Dedifferentiated amniotic fluid mesenchymal stem cell (primary cell): ENCODE results near the gene SEBOX.
A peak's percentile ranks its signal among the peaks of the same experiment; 100 is the strongest.

Experiments used
- DNase-seq: peaks from one replicate; pipeline ENCODE4 v3.0.0-alpha.2; 2016; ENCODE audit errors: extremely low spot score

Gene SEBOX

DNA sequence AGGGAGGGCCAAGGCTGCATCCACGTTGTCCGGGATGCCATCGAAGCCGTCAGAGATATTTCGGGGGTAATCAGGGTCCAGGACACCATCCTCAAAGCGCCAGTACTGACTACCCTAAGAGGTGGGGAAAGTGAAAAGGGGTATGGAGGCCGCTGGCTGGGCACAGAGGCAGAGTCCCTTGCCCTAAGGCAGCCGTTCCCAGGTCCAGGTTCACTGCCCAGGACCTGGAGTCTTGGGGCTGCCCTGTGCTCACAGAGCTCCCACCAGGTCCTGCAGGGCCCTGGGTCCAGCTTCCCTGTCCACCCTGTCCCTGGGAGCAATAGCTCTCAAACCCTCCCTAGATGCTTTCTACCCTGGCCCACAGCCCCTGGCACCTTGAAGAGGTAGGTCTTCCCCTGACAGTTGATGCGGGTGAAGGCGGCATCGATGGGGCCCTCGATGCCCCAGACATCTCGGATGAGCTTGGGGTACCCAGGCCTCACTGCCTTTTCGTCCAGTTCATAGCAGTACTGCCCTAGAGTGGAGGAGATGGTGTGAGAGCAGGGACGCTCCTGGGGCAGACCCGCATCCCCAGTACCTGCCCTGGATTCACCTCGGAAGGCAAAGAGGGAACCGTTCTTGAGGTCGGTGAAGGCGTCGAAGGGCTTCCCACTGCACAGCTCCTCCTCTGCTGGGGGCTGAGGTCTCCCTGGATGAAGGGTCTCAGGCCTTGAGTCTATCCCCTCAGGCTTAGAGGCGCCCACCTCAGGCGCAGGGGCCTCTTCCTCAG lies 4.1 kb upstream of the SEBOX start:
- no peak for DNase-seq

DNA sequence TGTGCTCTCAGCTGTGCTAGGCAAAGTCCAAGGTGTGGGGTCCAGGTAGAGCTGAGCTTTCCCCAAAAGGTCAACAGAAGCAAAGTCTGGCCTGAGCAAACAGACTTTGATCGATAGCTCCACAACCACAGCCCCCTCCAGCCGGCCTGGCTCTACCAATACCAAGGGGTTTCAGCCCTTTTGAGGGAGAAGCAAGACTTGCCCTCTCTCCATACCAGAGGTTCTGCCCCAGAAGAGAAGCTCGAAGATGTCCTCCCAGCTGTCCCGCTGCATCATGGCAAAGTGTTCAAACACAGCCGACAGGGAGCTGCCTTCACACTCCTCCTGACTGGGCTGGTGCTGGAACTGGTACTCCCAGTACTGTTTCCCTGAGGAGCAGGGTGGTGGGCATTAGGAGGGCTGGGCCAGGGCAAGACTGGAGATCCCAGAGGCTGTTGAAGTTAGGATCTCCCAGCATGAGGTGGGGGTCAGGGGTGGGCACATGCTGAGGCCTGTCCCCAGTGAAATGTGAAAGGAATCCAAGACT lies 3.4 kb upstream of the SEBOX start:
- DNase-seq, result no peak

DNA sequence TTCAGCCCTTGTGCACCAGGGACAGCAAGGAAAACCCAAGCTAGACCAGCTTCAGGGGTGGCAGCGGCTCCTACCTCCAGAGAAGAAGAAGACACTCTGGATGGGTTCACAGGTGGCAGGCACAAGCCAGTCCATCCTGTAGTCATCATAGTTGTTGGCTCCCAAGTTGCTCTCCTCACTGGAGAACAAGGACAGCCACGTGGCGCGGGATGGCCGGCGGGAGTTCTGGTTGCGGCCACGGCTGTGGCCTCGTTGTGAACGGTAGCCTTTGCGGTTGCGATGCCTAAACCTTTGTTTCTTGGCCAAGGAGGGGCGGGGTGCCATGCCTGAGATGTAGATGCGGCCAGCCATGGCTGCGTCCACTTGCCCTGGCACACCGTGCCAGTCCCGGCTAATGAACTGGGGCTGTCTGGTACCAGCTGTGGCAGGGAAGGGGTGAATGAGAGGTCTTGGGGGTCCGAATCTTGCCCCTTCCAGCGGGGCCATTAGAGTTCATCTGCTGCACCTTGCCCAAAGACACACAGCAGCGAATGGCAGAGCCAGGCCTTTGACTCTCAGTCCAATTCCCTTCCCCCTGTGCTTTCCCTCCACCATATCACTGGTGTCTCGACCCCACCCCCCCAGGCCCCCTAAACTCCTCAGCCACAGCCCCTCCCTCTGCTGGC lies 2.8 kb upstream of the SEBOX start:
- DNase-seq, result no peak

DNA sequence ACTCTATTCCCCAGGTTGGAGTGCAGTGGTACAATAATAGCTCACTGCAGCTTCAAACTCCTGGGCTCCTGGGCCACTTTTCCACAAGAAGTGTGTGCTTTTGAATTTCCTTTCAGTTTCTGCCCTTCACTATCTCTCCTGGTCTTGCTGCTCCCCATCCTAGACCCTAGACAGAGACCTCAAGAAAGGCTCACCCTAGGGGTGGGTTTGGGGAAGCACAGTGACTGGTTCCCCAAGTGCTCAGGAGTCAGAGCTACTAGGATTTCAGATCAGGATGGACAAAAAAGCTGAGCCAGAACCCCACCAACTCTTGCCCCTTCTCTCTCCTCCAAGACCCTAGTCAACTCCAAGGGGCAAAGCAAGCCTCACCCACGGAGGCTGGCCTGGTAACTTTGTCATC lies 1.6 kb upstream of the SEBOX start:
- no peak for DNase-seq

DNA sequence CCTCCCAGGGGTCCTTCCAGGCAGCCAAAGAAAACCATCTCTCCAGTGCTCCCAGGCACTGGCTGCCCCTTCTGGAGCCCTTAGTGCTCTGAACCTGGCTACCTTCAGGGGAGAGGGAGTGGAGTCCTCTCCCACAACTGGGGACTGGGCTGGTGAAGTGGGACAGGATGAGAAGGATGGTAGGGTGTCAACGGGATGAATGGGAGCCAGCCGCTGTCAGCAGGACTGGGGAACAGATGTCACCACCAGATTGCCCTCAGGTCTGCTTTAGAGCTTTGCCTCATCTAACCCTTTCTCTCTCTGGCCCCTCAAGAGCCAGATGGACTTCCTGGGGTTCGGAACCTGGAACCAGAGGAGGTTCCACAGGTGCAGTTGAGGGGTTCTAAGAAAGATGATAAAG lies 488 bp upstream of the SEBOX start:
- no peak for DNase-seq

DNA sequence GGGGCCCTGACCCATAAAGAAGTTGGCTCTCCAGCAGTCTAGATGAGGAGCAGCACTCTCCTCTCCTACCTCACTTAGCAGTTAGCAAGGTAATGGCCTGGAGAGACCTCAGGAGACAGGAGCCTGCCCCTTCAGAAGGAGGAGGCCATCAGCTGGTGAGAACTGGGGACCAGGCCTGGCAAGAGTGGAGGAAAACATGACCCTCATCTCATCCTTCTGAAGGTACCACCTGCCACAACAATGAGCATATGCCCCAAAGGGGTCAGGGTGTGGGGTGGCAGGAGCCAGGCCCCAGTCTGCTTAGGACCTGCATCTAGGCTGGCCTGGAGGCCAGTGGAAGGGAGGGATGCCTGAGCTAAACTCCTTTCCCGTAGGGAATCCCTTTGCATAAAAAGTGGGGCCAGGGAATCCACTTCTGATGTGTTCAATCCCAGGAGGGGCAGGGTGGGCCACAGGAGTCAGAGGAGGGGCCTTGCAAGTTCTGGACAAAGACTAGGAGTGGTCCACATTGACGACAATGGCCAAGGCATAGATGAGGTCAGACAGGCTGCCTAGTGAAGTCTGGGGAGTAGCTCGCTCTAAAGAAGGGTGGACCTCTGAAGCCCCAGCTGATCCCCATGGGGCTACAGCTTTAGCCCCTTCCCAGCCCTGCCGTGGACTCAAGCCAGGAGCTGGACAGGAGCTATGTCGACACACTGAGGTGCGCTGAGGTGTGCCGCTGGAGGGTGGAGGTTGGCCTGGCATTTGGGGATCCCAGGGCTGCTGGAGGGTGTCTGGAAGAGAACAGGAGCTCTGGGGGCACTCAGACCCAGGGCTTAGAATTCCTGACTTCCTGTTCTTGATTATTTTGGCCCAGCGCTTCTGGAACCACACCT lies 986 bp downstream of the SEBOX start:
- DNase-seq, result no peak

DNA sequence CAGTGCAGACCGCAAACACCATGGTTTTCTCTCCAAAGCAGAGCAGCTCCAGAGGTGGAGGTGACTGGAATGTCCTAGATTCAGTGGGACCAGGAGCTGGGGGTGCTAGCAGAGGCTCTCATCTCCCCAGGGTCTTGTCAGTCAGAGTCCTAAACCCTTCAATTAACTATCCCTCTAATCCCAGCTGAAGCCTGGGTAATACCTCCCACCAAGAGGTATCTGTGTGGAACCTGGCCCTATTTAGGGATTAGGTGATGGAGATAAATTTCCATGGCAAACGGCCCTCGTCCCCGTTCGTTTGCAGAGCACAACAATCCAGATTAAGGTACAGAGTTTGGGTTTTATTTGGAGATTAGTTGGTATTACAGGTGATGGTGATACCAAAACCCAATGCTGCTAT lies 1.8 kb downstream of the SEBOX start:
- DNase-seq, result no peak

DNA sequence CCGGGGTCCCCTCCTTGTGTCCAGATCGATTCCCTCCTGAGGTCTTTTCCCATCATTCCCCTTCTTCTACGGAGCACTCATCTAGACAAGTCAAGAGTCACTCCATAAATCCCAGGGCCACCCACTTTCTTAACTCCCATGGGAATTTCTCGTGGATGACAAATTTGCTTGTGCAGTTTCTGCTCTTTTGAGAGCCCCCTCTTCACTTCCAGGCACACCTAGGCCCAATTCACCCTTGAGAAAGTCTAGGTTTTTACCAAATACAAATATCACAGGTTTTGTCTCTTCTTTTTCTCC lies 7.2 kb downstream of the SEBOX start:
- no peak for DNase-seq

DNA sequence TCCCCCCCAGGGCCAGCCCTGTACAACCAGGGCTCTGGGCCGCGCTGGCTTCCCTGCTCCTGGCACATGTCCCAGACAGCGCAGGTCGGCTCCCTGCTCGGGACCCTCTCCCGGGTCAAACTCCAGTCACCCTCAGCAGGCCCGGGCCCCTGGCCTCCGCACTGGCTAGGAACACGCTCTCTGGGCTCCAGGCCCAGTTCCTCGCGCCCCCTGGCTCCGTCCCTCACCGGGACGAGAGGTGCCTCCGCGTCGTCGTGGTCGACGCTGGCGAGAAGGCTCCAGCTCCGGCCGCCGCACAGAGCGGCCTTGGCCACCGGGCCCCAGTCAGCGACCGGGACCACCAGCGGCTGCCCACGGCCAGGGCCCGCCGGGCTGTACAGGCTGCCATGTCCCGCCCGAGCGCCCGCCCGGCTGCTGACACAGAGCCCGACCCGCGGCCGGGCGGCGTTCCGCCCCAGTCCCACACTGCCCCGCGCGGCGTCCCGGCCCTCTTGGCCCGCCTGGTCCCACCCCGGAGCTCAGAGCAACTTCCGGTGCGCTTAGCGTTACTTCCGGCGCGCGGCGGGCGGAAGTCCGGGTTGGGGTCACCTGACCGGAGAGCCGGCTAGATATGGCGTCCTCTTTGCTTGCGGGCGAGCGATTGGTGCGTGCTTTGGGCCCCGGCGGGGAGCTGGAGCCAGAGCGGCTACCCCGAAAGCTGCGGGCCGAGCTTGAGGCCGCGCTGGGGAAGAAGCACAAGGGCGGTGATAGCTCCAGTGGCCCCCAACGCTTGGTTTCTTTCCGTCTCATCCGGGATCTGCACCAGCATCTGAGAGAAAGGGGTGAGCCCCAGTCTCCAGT lies 7.7 kb downstream of the SEBOX start, which contains the start of gene POLDIP2:
POLDIP2 (minus strand) TSS at position 467 of the 840 bp plus-strand sequence; CDS start at position 388, 79 bp downstream.
- DNase-seq, result peak; percentile 96

DNA sequence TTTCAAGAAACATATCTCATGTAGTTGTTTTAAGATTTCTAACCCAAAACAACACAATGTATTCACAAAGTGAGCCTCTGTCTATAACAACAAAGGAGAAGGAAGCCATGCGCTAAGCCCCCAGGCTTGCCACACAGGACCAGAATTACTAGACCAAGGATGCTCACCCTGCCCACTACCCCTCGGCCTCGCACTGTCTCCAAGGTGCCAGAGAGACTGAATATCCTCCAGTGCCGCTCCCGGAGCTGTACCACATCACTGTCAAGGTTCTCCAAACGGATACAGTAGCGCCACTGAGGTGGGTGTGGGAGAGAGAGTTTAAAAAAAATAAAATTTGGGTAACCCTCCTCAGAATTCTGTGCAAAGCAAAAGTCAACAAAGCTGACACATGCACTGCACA lies 14.7 kb downstream of the SEBOX start:
- DNase-seq, result no peak

DNA sequence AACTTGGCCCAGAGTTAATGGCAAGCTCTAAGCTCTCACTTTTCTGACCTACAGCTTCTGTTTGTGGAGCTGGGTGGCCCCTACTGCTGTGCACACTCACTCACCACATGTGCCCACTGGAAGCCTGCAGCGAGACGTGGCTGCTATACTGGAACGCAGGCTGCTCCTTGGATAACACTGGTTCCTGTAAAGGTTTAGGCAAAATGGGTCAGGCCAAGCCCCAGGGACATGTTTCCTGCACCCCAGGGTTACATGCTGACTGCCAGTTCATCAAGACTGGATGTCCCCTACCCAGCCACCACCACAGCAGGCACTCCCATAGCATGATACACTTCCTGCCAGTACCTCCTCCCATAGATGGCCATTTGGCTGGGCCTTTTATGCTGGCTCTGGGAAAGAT lies 16.0 kb downstream of the SEBOX start:
- no peak for DNase-seq

DNA sequence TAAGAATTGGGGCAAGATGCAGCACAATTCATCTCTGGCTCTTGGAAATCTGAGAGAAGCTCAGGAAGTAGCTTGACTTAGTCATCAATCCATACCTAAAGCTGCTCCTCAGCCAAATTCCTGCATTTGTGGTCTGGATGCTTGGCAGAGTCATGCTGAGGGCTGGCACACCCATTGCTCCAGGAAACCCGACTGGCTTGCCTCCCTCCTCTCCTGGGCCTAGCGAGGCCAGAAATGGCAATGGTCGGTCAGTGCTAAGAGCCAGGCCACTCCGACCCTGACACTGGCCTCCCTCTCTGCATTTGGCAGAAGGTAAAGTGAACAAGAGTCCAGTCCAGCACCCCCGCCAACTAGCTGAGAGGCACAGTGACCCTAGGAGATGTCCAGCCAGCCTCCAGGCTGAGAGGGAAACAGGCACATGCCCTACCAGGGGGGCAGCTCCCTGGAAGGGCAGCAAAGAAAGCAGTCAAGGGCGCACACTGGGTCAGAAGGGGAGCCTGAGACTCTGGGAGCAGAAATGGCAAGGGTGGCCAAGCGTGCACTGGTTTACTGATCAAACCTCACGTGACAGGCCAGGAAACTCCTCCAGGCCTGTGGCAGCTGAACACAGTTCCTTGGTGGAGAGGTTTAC lies 17.6 kb downstream of the SEBOX start:
- peak; percentile 92 for DNase-seq

DNA sequence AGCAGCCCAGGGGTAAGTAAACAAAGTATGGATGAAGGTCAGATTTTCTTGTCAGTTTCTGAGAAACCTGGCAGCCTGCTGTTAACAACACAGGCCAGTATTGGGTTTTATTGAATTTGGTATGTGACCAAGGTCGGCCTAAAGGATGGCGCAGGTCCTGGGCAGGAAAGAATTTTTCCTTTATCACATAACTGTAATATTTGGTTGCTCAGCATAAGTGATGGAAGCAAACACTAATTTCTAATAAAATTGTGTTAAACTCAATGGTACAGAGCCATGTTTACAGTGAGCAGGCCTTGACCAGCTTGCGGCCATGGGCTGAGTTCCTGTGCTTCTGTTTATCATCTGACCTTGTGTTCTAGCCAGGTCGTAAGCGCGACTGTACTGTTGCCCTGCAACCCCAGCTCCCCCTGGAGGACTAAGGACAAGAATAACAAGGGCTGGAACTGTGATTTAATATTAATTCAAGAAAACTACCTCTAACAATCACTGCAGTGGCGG lies 18.2 kb downstream of the SEBOX start:
- no peak for DNase-seq

DNA sequence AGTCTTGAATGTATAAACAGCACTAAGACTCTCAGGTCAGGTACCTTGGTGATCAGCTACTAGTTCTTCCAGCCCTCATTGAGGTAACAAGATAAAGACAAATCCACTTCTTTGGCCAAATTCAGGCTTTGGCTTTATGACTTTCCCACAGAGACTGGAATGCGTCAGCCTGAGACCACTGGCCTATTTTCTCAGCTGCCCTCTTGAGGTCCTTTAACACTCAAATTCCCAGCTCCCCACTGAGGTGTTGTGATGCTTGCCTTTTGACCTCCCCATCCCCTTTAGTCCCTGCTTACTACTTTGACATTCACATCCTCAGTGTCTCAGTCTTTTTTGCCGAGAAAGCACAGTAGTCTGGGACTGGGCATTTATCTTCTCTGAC lies 18.8 kb downstream of the SEBOX start:
- DNase-seq, result no peak

DNA sequence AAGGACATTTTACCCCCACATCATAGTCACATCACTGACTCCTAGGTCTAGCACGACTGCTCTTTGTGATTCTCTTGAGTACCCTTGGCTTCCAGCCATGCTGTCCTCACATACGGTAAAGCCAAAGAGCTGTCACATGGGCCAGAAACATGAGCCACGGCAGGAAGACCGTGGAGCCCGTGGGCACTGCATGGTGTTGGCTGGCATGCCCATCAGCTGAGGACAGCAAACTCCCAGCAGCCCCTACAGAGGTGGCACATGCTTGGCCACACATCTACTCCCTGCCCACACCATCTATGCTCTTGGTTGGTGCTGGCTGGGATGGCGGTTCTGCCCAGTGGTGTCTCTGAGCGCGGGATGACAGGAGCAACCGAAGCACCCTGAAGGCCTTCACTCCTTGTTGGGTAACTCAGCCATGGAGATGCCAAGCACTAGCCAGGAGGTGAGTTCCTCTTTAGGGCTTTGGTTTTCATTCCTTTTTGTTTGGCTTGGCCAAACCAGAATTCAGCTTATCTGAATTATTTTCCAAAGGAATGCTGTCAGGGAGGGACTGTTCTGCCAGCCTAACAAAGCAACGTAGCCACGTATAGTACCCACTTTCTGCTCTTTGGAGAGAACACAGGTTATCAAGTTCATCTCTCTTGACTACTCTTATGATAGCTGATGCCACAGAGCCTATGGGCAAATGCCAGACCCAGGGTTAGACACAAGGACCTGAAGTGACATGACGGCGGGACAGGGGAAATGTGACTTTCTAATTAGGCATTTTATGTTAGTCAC lies 19.4 kb downstream of the SEBOX start:
- no peak for DNase-seq

DNA sequence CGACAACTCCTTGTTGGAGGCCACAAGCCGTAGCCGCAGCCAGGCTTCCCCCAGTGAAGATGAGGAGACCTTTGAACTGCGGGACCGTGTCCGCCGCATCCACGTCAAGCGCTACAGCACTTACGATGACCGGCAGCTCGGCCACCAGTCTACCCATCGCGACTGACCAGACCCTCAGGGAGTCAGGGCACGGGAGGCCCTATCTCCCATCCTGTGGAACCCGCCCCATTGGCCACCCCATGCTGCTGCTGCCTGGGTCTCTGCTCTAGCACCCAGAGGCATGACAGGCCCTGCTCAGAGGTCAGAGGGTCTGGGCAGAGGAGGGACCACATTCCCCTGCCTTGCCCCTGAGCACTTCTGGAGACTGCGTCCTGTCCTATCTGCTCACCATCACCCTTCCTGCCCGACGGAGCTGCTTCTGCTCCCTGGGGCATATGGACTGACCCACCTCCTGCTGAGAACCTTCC lies 20.5 kb downstream of the SEBOX start:
- DNase-seq, result no peak

DNA sequence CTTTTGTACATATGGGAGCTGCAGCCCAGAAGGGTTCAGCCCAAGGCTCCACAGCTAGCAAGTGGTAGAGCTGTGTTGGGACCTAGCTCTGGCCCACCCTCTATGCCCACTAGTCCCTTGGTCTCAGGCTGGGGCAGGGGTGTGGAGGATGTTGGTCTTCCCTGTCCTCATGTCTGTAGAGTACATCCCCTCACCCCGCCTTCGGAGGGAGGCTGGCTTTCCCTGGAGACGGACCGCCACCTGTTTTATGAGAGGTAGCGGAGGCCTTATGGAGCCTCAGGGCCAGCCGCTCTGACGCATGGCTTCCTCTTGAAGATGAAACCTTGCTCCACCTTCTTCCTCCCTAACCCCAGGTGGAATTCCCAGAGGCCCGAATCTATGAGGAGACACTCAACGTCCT lies 21.0 kb downstream of the SEBOX start:
- no peak for DNase-seq

DNA sequence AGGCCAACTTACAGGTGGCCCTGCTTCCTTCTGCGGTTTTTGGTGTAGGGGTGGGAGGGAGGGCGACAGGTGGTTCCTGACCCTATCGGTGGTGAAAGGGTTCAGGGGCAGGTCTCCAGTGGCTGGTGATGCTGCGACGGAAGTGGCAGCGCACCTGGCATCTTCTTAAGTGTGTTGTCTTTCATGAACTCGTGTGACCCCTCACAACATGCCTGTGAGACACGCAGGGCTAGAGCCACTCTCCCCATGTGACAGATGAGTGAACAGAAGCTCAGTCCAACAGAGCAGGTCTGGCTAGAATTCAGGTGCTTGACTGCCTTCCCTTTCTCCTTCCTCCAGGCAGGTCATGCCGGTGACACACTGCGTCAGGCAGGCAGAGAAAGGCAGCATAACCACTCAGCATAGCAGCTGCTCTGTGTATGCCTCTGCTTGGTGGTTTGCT lies 21.5 kb downstream of the SEBOX start:
- no peak for DNase-seq

DNA sequence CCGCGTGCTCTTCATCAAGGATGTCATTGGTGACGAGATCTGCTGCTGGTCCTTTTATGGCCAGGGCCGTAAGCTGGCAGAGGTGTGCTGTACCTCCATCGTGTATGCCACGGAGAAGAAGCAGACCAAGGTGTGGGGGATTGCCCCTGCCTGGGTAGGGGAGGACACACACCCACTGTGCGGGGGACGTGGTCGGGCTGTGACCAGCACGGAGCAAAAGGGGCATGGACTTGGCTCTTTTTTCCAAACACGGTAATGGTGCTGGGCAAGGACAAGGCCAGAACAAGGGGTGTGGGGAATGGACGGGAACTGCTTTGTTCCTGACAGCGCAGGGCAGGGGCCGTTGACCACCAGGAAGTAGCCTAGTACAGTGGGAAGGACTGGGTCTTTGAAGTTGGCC lies 22.7 kb downstream of the SEBOX start:
- DNase-seq, result no peak

DNA sequence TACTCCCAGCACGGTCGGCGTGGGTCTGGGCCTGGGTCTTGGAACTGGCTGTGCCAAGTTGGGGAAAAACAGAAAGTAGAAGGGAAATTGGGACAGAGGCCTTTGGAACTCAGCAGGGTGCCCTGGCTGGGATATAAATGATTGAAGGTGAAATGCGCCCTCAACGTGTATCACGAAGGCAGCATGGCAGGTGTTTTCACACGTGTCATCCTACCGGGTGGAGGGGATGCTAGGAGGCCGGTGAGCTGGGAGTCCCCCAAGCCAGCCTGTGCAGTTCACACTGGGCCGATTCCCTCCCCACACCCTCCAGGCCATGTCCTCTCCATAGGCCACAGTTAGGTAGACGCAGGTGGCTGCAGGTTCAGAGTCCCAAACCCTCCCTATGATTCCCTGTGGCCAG lies 23.5 kb downstream of the SEBOX start:
- no peak for DNase-seq
